Endothelial cell of umbilical vein (primary cell): ENCODE results near the gene HERC6.

Source experiments
- CTCF ChIP-seq, 2 donors: IDR thresholded peaks; 1 replicate in 1 of 2; 2 replicates in 1 of 2; pipeline ENCODE4 v1.5.1; 2011; ENCODE audit warnings: low read length in 2 of 2, mild to moderate bottlenecking in 2 of 2, moderate library complexity in 2 of 2, control low read depth in 1 of 2, inconsistent platforms in 1 of 2, low read depth in 1 of 2; ENCODE audit not compliant: insufficient read depth in 1 of 2; ENCODE audit errors: extremely low read depth in 1 of 2
- EZH2 ChIP-seq: IDR thresholded peaks from 2 replicates; pipeline ENCODE4 v1.6.1; 2012; ENCODE audit warnings: borderline replicate concordance, low read depth, mild to moderate bottlenecking, moderate library complexity, low read length, inconsistent platforms; ENCODE audit not compliant: severe bottlenecking
- FOS ChIP-seq: IDR thresholded peaks from 2 replicates; pipeline ENCODE4 v1.6.1; 2011; ENCODE audit warnings: mild to moderate bottlenecking, low read length, moderate library complexity, borderline replicate concordance; ENCODE audit not compliant: insufficient read depth
- GATA2 ChIP-seq: IDR thresholded peaks from 2 replicates; pipeline ENCODE4 v1.7.0; 2011; ENCODE audit warnings: low read depth, mild to moderate bottlenecking, moderate library complexity, mixed read lengths, low read length; ENCODE audit not compliant: insufficient read length, insufficient read depth
- JUN ChIP-seq: IDR thresholded peaks from 2 replicates; pipeline ENCODE4 v1.6.1; 2011; ENCODE audit warnings: borderline replicate concordance, low read depth; ENCODE audit not compliant: insufficient read length, insufficient read depth
- MYC ChIP-seq: IDR thresholded peaks from one replicate; pipeline ENCODE4 v1.6.1; 2011; ENCODE audit warnings: mild to moderate bottlenecking, low read depth, low read length
- POLR2A ChIP-seq: IDR thresholded peaks from 2 replicates; pipeline ENCODE4 v1.6.1; 2012; ENCODE audit warnings: low read depth, mild to moderate bottlenecking, control low read depth, low read length
- POLR2AphosphoS5 ChIP-seq: IDR thresholded peaks from 2 replicates; pipeline ENCODE4 v1.6.1; 2012; ENCODE audit warnings: low read depth, mild to moderate bottlenecking, control low read depth, low read length, moderate library complexity; ENCODE audit not compliant: insufficient read depth
- TF ChIP-seq, protein P1 (sequence below): IDR thresholded peaks from 2 replicates; pipeline ENCODE4 v1.6.1; 2011; ENCODE audit not compliant: insufficient read depth, insufficient read length

DNA sequence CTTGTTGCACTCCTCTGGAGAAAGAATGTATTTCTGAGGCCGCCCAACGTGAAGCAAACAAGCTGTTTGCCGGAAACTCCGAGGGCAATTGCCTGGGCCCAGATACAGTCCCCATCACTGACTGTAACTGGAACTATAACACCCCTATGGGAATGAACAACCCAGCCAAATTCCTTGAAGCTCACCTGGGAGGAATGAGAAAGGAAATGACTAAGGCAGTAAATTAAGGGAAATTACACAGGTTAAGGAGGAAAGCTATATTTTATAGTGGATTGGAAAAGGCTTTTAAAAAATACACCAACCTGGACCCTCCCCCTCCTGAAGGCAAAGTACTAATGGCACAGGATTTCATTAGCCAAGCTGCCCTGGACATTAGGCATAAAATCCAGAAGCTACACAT, 66.6 kb downstream of the HERC6 start:
- TF ChIP-seq EZH2 (no peak), MYC (no peak), POLR2AphosphoS5 (no peak), CTCF (IDR thresholded peaks at IDR 0.05; ENCODE audit: extremely low read depth in 1 of 2, insufficient read depth in 1 of 2, low read depth in 1 of 2, low read length in 2 of 2) (no peak), POLR2A (no peak), FOS (no peak), JUN (no peak), GATA2 (no peak)
- TF ChIP-seq, protein P1, sequence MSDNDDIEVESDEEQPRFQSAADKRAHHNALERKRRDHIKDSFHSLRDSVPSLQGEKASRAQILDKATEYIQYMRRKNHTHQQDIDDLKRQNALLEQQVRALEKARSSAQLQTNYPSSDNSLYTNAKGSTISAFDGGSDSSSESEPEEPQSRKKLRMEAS: no peak
